Muscle of back (tissue), 11 donors: Measurements from ENCODE around the gene CTDP1. TPM values are rescaled to one million over a fixed set of nuclear protein-coding genes. Genes with fewer than 3 reads are reported as not detected.
"Not testable (repeated sequence)": the region's sequence is repeated elsewhere in the genome, so short reads cannot be mapped to it uniquely, and the experiment has no call there.

Experiments
- DNase-seq, 3 donors: peaks; one replicate each; pipeline versions ENCODE4 v3.0.0 to v3.0.0-alpha.2; 2013
- polyA plus RNA-seq, 10 donors: library from polyadenylated mRNA; unstranded; fragments of 120-200 nt; gene quantifications; one replicate each; pipeline ENCODE4 v1.2.1, GENCODE V29; 2013; ENCODE audit not compliant: insufficient read length in 10 of 10

The CTDP1 gene
- polyA plus RNA-seq, 10 donors, result 6.4 to 10.6 (median 8.4) TPM

DNA sequence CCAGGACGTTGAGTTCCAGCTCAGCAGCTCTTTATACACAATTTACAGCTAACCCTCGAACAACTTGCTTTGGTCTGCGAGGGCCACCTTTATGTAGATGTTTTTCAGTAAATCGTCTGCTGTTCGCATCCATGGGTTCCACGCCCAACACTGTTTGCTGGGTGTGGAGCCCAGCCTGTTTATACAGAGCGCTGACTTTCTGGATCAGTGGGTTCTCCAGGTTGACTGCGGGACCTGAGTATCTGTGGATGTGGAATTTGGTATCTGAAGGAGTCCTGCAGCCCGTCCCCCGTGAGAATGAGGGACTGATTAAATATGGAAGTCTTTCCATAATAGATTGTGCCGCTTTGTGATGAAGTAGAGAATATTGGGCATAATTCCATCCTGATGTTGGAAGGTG, 2.9 kb downstream of the CTDP1 start:
- no peak for DNase-seq

DNA sequence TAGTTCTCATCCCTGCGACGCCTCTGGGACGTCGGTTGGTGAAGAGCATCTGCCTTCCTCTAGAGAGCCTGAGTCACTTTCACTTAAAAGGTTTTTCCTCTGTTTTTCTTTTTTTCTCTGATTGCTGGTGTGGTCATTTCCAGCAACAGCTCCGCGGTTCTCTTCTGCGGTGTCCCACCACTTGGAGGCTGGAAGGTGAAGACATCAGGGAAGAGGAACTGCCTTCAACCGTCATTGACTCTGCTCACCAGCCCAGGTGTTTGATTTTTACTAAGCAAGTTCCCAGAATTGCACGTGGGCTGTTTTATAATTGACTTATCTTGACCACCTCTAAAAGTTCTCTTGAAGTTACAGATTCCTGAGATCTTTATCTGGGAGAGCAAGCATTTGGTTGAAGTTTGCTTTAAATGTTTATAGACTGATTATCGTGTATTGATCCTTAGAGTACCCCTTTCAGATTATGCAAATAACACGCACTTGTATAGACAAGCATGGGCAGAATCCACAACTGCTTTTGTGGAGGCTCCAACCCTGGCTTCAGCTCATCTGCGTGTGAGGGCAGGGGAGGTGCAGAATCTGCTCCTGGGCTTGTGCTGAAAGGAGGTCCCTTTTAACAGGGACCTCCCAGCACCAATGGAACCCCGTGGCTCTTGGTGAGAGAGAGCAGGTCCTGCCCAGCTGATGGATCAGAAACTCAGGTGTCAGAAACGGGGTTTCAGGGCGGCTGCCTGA, 3.5 kb downstream of the CTDP1 start:
- no peak for DNase-seq

DNA sequence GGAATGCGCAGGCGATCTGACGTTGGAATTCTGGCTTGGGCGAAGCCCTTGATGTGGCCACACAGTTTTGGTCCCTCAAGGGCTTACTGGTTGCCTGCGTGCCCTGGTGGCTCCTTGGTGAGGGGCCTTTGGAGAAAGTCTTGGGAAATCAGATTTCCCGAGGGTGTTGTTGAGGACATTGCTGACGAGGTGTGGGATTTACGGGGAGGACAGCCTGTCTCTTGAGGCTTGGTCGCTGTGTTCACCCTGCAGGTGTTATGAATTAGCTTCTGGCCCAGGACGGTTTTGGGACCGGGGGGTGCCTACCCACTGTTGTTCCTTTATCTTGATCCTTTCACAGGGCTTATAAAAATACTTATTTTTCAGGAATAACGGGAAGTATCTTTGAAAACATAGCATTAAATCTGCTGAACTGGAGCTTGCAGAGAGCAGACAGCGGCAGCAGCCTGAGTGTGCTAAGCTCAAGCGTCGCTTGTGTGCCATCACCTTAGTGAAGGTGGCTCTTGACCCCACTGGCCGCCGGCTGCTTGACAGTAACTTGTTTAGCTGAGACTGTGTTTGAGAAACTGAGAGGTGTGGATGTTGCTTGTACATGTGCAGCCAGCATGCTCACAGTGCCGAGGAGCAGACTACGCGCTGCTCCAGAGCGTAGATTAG, 4.2 kb downstream of the CTDP1 start:
- DNase-seq, result no peak

DNA sequence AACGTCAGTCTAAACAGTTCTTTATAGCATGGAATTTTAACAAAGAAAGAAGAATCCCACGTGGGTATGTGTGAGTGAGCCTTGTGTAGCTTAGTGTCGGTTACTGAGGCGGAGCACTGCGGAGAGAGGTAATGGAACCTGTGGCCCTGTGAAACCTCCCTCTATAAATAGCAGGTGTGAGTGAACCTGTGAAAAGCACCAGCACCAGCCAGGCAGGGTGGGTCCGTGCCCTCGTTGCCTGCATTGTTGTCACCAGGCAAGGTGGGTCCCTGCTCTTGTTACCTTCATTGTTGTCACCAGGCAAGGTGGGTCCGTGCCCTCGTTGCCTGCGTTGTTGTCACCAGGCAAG, 4.7 kb downstream of the CTDP1 start:
- no peak for DNase-seq

DNA sequence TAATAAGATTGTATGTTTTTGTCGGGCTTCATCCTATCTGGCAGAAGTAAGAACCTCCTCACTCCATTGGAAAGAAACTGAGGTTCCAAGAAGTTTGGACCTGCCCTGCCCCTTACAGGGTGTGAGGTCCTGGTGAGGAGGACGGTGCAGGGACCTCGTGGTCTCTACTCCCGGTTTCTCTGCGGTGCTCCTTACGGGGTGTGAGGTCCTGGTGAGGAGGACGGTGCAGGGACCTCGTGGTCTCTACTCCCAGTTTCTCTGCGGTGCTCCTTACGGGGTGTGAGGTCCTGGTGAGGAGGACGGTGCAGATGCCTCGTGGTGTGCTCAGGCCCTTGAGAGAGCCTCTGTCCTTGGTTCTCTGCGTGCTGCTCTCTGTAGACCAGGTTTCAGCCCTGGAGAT, 5.2 kb downstream of the CTDP1 start:
- no peak for DNase-seq

DNA sequence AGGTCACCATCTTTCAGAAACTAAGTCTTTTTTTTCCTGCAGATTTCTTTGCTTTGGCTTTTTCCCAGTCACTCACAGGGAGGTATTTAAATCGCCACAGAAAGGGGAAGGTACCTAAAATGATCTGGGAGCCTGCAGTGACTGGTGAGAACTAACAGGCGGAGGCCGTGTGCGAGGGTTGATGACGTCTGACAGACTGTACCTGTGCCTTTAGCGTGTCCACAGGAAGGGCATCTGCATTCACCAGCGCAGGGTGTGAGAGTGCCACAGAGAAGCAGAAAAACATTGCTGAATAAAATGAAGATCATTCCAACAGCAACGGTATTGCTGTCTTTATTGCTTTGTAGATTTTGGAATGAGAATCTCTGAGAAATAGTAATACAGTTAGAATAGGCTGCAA, 5.7 kb downstream of the CTDP1 start:
- no peak for DNase-seq

DNA sequence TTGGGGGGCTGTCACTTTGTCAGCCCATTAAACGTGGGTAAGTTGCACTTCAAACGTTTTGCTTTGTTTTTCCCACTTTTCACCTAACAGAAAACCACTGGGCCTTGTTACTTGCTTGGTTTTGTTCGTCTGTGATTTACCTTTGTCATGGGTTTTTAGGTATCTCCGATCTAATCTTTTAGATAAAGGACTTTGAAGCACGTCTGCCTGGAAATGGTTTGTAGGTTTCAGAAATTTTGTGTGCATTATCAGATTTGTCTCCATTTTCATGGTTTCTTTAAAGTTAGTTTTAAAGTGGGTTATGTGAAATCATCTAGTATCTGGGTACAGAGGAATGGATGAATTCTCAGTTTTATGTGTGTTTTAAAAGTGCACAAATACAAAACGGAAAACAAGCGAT, 6.4 kb downstream of the CTDP1 start:
- DNase-seq, result no peak

DNA sequence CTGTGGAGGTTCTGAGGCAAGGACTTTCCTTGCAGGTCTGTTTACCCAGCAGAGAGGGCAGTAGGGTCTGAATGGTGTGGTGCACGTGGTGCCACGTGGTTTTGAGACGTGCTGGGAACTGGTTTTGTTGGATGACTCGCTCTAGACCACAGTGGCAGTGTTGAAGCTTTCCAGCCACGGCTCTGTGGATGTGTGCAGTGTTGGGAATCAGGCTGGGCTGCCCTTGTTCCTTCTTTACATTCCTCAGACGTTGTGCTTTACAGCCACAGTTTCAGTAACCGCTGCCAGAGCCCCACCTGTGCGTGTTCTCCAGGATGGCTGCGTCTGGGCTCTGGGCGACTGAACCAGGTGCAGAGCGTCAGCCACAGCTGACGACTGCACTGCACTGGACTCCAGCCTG, 8.2 kb downstream of the CTDP1 start:
- no peak for DNase-seq

DNA sequence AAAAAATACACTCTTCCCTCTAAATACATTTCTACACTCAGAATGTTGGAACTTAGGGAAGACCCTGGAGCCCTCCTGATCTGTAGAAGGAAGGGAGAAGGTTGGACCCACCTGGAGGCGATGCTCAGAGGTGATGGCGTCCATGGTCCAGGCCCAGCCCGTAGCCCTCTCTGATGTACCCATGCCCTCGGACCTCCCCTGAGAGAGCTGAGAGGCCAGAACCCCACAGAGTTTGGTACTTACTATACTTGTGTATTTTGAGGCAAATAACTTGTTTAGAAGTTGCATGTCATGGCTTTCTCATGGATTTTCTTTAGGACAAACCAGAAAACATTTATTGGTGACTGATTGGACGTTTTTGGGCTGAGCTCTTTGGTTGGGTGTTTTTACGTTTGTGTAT, 10.5 kb downstream of the CTDP1 start:
- no peak for DNase-seq

DNA sequence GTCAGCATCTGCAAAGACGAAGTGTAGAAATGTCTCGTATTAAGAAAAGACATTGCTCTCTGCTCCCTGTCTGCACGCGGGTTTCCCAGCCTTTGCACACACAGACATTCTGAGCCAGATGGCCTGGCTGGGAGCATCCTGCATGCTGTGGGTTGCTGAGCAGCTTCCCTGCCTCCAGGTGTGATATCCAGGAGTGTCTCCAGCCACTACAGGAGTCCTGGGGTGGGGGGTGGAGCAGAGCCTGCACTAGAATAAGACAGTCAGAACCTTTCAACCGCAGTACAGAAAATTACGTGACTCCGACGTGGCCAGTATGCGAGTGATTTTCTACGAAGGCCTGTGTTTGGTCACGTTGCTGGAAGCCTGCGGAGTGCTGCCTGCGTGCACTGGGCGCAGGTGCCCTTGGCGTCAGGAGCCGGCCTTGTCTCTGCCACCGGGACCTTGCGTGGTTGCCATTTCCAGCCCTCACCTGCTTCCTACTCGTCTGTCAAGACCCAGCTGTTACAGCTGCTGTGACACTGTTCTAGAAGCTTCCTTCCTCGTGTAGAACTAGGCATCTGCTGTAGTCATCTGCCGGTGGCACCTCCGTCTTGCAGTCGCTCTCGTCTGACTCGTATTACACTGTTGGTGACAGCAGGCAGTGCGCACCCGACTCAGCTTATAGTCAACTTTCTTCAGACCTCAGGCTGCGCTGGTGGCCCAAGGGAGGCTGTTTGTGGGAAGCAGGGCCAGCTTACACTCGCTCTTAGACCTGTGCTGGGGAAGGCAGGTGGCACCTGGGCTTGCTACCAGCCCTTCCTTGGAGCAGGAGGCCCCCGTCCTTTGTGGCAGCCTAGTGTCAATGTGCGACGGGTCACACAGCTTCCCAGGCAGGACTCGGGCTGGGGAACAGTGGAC, 11.2 kb downstream of the CTDP1 start:
- DNase-seq, result no peak

DNA sequence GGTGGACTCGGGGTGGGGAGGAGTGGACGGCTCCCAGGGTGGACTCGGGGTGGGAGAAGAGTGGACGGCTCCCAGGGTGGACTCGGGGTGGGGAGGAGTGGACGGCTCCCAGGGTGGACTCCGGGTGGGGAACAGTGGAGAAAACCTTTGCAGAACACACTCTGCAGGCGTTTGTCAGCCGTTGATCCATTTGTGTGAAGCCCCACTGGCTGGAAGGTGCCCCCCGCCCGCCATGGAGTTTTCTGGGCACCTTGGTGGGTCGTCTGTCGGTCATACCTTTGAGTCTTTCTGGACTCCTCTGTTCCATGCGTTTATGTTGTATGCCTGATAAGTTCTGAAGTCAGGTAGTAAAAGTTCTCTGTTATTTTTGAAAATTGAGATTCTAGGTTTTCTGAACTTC, 12.5 kb downstream of the CTDP1 start:
- DNase-seq, result no peak

DNA sequence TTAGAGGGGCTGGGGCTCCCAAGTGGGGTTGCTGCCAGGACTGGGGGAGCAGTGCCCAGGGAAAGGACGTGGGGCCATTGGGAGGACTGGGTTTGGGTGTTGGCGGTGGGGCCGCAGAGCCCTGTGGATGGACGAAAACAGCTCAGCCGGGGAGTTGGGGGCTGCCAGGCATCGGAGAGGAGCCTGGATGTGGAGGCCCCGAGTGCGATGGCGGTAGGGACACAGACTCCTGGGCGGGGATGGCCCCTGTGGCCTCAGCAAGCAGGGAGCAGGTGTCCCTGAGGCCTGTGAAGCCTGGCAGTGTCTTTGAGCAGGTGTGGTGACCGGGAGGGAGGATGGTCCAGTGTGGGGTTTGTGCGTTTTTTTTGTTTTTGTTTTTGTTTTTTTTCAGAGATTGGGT, 13.3 kb downstream of the CTDP1 start:
- DNase-seq, result no peak

DNA sequence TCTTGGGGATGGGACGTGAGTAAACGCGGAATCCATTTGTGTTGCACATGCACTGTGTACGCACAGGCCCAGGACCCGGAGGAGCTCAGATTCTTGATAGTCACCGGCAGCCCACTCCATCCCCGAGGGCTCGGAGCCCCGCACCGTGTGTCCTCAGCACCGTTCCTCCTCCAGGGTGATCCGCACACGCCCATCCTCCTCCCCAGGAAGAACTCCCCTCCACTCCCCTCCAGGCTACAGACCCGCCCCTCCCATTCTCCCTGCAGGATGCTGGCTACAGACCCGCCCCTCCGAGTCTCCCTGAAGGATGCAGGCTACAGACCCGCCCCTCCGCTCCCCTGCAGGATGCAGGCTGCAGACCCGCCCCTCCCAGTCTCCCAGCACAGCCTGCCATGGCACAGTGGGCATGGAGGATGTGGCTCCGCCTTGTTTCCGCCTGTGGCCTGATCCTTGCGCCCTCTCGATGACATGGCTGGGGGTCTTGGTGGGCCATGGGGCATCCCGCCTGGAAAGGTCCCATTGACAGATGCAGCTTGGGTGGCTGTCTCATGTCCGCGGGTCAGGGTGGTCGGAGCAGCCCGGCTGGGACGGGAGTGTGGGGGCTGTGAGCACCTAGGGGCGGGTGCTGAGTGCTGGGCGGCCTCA, 14.1 kb downstream of the CTDP1 start:
- DNase-seq, result no peak

DNA sequence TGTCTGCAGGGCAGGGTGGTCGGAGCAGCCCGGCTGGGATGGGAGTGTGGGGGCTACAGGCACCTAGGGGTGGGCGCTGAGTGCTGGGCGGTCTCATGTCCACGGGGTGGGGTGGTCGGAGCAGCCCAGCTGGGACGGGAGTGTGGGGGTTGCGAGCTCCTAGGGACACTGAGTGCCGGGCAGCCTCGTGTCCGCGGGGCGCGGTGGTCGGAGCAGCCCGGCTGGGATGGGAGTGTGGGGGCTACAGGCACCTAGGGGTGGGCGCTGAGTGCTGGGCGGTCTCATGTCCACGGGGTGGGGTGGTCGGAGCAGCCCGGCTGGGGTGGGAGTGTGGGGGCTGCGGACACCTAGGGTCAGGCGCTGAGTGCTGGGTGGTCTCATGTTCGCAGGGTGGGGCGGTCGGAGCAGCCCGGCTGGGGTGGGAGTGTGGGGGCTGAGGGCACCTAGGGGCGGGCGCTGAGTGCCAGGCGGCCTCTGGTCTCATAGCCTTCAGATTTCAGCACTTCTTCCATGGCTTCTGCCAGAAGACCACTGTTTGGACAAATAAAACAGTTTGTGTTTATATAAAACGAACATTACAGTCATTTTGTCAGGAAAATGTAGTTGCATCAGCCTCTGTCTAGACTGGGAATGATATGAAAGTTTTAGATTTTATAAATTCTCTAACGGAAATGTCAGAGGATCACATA, 14.7 kb downstream of the CTDP1 start:
- not testable (repeated sequence) for DNase-seq

DNA sequence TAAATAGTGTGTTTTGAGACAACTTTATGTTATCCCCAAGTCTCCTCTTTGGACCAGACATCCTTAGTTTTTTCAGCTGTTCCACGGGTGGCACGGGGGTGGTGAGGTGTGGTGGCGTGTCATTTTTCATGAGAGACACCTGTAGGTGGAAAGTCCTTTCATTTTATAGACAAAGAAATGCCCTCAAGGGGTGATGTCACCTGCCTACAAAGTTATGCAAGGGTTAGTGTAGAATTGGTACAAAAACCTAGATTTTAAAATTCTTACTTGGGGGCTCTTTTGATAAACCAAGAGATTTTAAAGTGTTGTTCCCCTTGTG, 15.3 kb downstream of the CTDP1 start:
- no peak for DNase-seq

DNA sequence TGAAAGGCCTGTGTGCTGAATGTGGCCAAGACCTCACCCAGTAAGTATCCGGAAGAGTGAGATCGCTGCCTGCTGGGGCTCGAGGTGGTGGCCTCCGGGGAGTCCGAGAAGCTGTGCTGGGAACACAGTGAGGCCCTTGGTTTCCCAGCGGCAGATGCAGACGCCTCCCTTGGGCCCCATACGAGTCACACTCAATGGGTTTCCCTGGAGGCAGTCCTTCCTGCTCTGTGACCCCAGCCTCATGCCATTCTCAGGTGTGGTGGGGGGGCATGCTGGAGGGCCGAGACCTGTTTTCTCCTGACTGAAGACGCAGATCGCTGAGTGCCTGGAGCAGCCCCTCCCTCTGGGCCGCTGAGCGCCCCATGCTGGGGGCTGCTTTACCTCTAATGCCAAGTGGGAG, 15.7 kb downstream of the CTDP1 start:
- no peak for DNase-seq

DNA sequence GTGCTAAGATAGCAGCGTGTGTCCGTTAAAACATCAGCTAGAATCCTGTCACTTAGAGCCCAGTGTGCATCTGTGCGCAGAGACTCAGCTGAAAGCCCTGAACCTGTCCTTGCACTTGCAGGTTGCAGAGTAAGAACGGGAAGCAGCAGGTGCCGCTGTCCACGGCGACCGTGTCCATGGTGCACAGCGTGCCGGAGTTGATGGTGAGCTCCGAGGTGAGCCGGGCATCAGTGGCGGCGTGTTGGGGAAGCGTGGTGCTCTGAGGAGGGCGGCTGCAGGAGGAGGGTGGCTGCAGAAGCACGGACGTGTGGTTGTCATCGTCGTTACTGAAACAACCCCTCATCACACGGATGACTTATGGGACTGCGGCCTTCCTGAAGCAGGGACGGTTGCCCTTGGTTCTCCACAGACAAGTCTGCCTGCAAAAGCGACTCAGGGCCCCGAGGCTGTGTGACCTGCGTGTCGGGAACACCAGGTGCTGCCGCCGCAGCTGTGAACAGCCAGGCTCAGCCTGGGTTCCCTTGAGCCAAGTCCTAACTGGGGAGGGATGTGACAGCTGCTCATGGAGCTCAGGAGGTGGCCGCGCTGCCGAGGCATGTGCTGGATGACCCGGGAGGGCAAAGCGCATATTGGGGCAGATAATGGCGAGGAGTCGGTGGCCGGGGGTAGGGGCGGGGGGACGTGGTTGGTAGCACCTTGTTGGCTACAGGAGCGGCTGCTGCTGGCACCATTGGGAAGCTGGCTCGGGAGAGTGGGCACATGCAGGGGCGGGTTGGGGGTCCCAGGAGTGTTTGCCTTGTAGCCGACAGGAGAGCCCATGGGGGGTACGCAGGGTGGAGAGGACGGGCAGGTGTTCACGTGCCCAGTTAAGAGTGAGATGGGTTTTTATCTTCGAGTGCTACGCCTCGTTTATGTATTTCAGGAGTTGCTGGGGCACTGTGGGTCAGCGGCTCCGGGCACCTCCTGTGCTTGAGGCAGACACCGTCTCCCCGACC, 16.6 kb downstream of the CTDP1 start:
- no peak for DNase-seq

DNA sequence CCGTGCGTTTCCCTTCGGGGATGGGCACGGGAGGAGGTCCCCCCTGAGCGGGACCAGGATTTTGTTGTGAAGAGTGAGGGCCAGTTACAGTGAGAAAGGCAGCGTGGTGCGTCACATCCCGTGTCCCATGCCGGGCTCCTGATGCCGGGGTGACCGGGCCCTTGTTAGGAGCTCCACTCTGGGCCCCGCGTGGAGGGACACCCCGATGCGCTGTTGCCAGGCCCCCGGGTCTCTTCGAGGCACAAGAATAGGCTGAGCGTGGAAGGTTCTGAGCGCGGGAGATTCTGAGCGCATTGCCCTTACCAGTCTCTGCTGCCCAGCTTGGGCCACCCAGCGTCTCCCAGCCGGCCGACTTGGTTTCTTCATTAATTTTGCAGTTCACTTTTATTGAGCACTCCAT, 17.6 kb downstream of the CTDP1 start:
- DNase-seq, result no peak

DNA sequence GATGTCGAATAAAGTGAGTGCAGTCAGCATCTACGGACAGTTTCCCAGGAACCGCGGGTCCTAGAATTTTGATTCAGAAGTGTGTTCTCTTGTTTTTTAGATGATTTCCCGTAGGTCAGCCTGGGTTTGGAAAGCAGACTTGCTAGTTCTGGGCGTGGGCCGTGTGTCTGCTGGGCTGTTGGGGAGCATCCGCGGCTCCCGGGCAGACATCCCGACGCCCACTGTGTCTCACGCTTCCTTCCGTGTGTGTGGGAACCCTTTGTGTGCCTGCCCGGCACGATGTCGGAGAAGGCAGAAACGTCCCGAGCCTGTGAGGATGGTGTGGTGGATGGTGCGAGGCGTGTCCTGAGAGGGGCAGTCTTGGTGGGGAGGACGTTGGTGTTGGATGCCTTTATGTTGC, 18.4 kb downstream of the CTDP1 start:
- DNase-seq, result no peak

DNA sequence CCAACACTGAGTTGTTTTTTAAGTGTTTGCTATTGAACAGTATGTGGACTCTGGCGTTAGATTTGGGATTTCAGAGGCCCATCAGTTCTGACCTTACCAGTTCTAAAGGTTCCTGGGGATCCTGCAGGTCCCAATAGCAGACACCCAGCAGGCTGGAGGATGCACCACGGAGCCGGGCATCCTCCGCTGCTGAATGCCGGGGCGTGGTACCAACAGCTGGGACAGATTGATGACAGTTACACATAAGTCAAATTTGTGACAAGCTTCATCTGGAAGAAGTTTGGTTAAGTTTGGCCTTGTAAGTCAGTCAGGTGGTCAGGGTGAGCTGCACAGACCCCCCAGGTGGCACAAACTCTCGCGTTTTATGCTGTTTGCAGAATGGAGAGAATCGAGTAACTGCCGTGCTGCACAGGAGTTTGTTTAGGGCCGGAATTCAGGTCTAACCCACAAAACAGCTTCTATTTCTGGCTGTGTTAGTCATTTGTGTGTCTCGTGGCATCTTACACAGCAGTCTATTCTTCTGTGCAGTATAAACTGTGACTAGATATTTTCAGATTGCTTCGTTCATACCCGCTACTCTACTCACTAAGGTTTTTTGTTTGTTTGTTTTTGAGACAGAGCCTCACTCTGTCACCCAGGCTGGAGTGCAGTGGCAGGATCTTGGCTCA, 19.2 kb downstream of the CTDP1 start:
- DNase-seq, result no peak
